GM12801 (cell line): ENCODE data around the gene PCK1.

Experiments used
- CTCF ChIP-seq: IDR thresholded peaks from one replicate; pipeline ENCODE4 v1.5.1; 2011; ENCODE audit warnings: control low read depth; ENCODE audit not compliant: insufficient read length; ENCODE audit errors: extremely low read depth

Gene PCK1

GRCh38 chr20:57548177-57549058 lies 12.5 kb upstream of the PCK1 start:
- TF ChIP-seq CTCF, result no peak

GRCh38 chr20:57552471-57552870 lies 8.4 kb upstream of the PCK1 start:
- no peak for TF ChIP-seq CTCF

- TF ChIP-seq CTCF, result no peak
Observed at GRCh38 chr20:57553376-57554018, 7.4 kb upstream of the PCK1 start.

GRCh38 chr20:57555457-57556184 lies 5.3 kb upstream of the PCK1 start:
- no peak for TF ChIP-seq CTCF

GRCh38 chr20:57556980-57557274 lies 4.0 kb upstream of the PCK1 start:
- TF ChIP-seq CTCF, result no peak

- TF ChIP-seq CTCF, result no peak
Observed at GRCh38 chr20:57557926-57558613, 2.8 kb upstream of the PCK1 start.
